IMR-90 (cell line): Measurements from ENCODE around the gene ITPK1. TPM values are rescaled to one million over a fixed set of nuclear protein-coding genes. Genes with fewer than 3 reads are reported as not detected.

Source experiments
- ATAC-seq: fragments of 200-7000 bp; cut with Tn5 transposase; 2 replicates; pipeline ENCODE4 v1.9.1; 2020; ENCODE audit warnings: low read depth, mild to moderate bottlenecking, moderate library complexity
- BruUV-seq: library from RNA; stranded (reverse); fragments of 400-500 nt; replicated peaks from 2 replicates; lab custom pipeline; 2021; lab: Mats Ljungman, UMichigan
- CTCF ChIA-PET: fragments of 300-600 bp; formaldehyde crosslinking; extraction: SDS; loops from one replicate; lab custom pipeline; 2021; ENCODE audit warnings: antibody characterized with exemption; lab: Yijun Ruan, JAX
- POLR2A ChIA-PET: fragments of 300-600 bp; sonication (Branson Sonifier 250); formaldehyde crosslinking; loops from one replicate; lab custom pipeline; 2022; ENCODE audit warnings: antibody characterized with exemption; ENCODE audit not compliant: unreplicated experiment; lab: Charles Lee
- DNase-seq: peaks from one replicate; pipeline ENCODE4 v3.0.0; 2013
- H2AFZ ChIP-seq: replicated peaks from 2 replicates; pipeline ENCODE3; 2013; ENCODE audit warnings: low read length, mild to moderate bottlenecking; ENCODE audit not compliant: poor library complexity
- H2AK5ac ChIP-seq: 2 replicates; pipeline ENCODE4 v1.6.1; 2013; ENCODE audit warnings: low read depth, low read length, inconsistent platforms
- H2AK9ac ChIP-seq: replicated peaks from 2 replicates; pipeline ENCODE3; 2013; ENCODE audit warnings: mild to moderate bottlenecking, low read depth, low read length, moderate library complexity; ENCODE audit not compliant: poor library complexity
- H2BK120ac ChIP-seq: 2 replicates; pipeline ENCODE4 v1.6.1; 2013; ENCODE audit warnings: low read depth, low read length, inconsistent platforms
- H2BK15ac ChIP-seq: 3 replicates; pipeline ENCODE4 v1.6.1; 2013; ENCODE audit warnings: low read depth, low read length, inconsistent platforms
- H2BK20ac ChIP-seq: 2 replicates; pipeline ENCODE4 v1.6.1; 2013; ENCODE audit warnings: low read depth, mild to moderate bottlenecking, inconsistent platforms, low read length, moderate library complexity
- H2BK5ac ChIP-seq: 2 replicates; pipeline ENCODE4 v1.6.1; 2013; ENCODE audit warnings: mild to moderate bottlenecking, low read depth, low read length, inconsistent platforms; ENCODE audit not compliant: poor library complexity, severe bottlenecking
- H3K14ac ChIP-seq: replicated peaks from 2 replicates; pipeline ENCODE4 v1.6.1; 2013; ENCODE audit warnings: low read depth, low read length, inconsistent platforms
- H3K18ac ChIP-seq: 2 replicates; pipeline ENCODE4 v1.6.1; 2013; ENCODE audit warnings: low read depth, low read length, control low read depth
- H3K23ac ChIP-seq: 2 replicates; pipeline ENCODE4 v1.6.1; 2013; ENCODE audit warnings: low read depth, low read length, inconsistent platforms
- H3K27ac ChIP-seq: 2 replicates; pipeline ENCODE4 v1.5.1; 2013; ENCODE audit warnings: mild to moderate bottlenecking, control low read depth, low read length; ENCODE audit not compliant: insufficient read depth
- H3K27me3 ChIP-seq: 2 replicates; pipeline ENCODE4 v1.6.1; 2013; ENCODE audit warnings: low read length; ENCODE audit not compliant: control insufficient read depth, insufficient read depth
- H3K36me3 ChIP-seq: 2 replicates; pipeline ENCODE4 v1.6.1; 2013; ENCODE audit warnings: low read length, mixed read lengths; ENCODE audit not compliant: control insufficient read depth, insufficient read depth
- H3K4ac ChIP-seq: 2 replicates; pipeline ENCODE4 v1.6.1; 2013; ENCODE audit warnings: low read depth, low read length, inconsistent platforms
- H3K4me1 ChIP-seq: 2 replicates; pipeline ENCODE4 v1.6.1; 2013; ENCODE audit warnings: low read length, mixed read lengths; ENCODE audit not compliant: control insufficient read depth, insufficient read depth
- H3K4me2 ChIP-seq: 2 replicates; pipeline ENCODE4 v1.6.1; 2013; ENCODE audit warnings: low read depth, mild to moderate bottlenecking, control low read depth, low read length, moderate library complexity
- H3K4me3 ChIP-seq: 2 replicates; pipeline ENCODE4 v1.5.1; 2013; ENCODE audit warnings: low read depth, mild to moderate bottlenecking, control low read depth, low read length, moderate library complexity; ENCODE audit not compliant: insufficient read depth
- H3K56ac ChIP-seq: 2 replicates; pipeline ENCODE4 v1.6.1; 2013; ENCODE audit warnings: low read length, inconsistent platforms; ENCODE audit not compliant: insufficient read depth; ENCODE audit errors: extremely low read depth
- H3K79me1 ChIP-seq, 2 experiments: 2 replicates each; pipeline ENCODE4 v1.6.1; 2013; ENCODE audit warnings: low read length in 2 of 2, inconsistent platforms in 1 of 2, low read depth in 1 of 2
- H3K9ac ChIP-seq: 2 replicates; pipeline ENCODE4 v1.6.1; 2013; ENCODE audit warnings: low read depth, low read length, control low read depth
- H3K9me1 ChIP-seq: 2 replicates; pipeline ENCODE4 v1.6.1; 2013; ENCODE audit warnings: low read length, inconsistent platforms; ENCODE audit not compliant: insufficient read depth
- H3K9me3 ChIP-seq: 2 replicates; pipeline ENCODE4 v1.6.1; 2013; ENCODE audit warnings: low read length; ENCODE audit not compliant: control insufficient read depth, insufficient read depth
- H4K20me1 ChIP-seq: 2 replicates; pipeline ENCODE4 v1.6.1; 2013; ENCODE audit warnings: low read length, inconsistent platforms; ENCODE audit not compliant: insufficient read depth
- H4K5ac ChIP-seq: 2 replicates; pipeline ENCODE4 v1.6.1; 2013; ENCODE audit warnings: mild to moderate bottlenecking, low read depth, low read length, control low read depth
- H4K8ac ChIP-seq, 2 experiments: 2 replicates each; pipeline ENCODE4 v1.6.1; 2013; ENCODE audit warnings: low read depth in 2 of 2, low read length in 2 of 2, control low read depth in 1 of 2, inconsistent platforms in 1 of 2
- H4K91ac ChIP-seq: 2 replicates; pipeline ENCODE4 v1.6.1; 2013; ENCODE audit warnings: low read depth, low read length, inconsistent platforms; ENCODE audit not compliant: insufficient read depth
- BHLHE40 ChIP-seq: fragments of 150-350 bp; IDR thresholded peaks from 2 replicates; pipeline ENCODE4 v1.6.1; 2016; ENCODE audit warnings: mild to moderate bottlenecking, low read depth, low read length
- FOS ChIP-seq: fragments of 150-350 bp; IDR thresholded peaks from 2 replicates; pipeline ENCODE4 v1.6.1; 2016; ENCODE audit warnings: low read depth, low read length
- MXI1 ChIP-seq: IDR thresholded peaks from 2 replicates; pipeline ENCODE4 v1.6.1; 2012; ENCODE audit warnings: low read depth, mild to moderate bottlenecking, low read length, moderate library complexity, borderline replicate concordance
- POLR2A ChIP-seq: IDR thresholded peaks from 2 replicates; pipeline ENCODE4 v1.6.1; 2012; ENCODE audit warnings: mild to moderate bottlenecking, low read depth, low read length
- RAD21 ChIP-seq: IDR thresholded peaks from 2 replicates; pipeline ENCODE4 v1.6.1; 2012; ENCODE audit warnings: low read length, improper control_type of control experiment
- SMC3 ChIP-seq: fragments of 150-350 bp; IDR thresholded peaks from 2 replicates; pipeline ENCODE4 v1.6.1; 2016; ENCODE audit warnings: low read depth, mild to moderate bottlenecking, antibody characterized with exemption, low read length, moderate library complexity
- WGBS, 2 experiments: methylation state at CpG; one replicate each; pipeline versions ENCODE4 v1.1.5 to v1.1.7; 2013; ENCODE audit warnings: missing lambda C conversion rate in 2 of 2; ENCODE audit not compliant: insufficient read length in 1 of 2; ENCODE audit errors: extremely low coverage in 2 of 2; 5-methylcytosine and 5-hydroxymethylcytosine counted together
- dilution Hi-C: fragments of 300-500 bp; cut with HindIII; formaldehyde crosslinking; loops from one replicate; pipeline ENCODE4 v1.14.3; 2018; ENCODE audit warnings: low sequenced_read_pairs; ENCODE audit not compliant: unreplicated experiment
- in situ Hi-C: fragments of 300-500 bp; cut with MboI; formaldehyde crosslinking; loops from 3 replicates; pipeline ENCODE4 v1.14.3; 2019; ENCODE audit warnings: low sequenced_read_pairs, inconsistent platforms, mixed read lengths
- intact Hi-C: fragments of 100-400 bp; cut with micrococcal nuclease; formaldehyde crosslinking; loops from 2 replicates; pipeline ENCODE4 v1.10.0; 2022
- polyA plus RNA-seq, 3 experiments: library from polyadenylated mRNA; depleted of rRNA; stranded (reverse); fragments of >200 nt; gene quantifications; 2 replicates each; pipeline ENCODE4 v1.2.3, GENCODE V29; 2012; ENCODE audit warnings: low replicate concordance in 1 of 3
- total RNA-seq: library from RNA; depleted of rRNA; stranded (reverse); fragments of >200 nt; gene quantifications from 2 replicates; pipeline ENCODE4 v1.2.3, GENCODE V29; 2012
- TF ChIP-seq, protein P1 (sequence below): fragments of 150-350 bp; IDR thresholded peaks from 2 replicates; pipeline ENCODE4 v1.6.1; 2016; ENCODE audit warnings: low read depth, mild to moderate bottlenecking, low read length, moderate library complexity, borderline replicate concordance

The ITPK1 gene
- total and polyA plus RNA-seq, 2 of the 4 experiments (the other 2 are of a cell fraction) = 21.7 to 26.9 TPM

DNA sequence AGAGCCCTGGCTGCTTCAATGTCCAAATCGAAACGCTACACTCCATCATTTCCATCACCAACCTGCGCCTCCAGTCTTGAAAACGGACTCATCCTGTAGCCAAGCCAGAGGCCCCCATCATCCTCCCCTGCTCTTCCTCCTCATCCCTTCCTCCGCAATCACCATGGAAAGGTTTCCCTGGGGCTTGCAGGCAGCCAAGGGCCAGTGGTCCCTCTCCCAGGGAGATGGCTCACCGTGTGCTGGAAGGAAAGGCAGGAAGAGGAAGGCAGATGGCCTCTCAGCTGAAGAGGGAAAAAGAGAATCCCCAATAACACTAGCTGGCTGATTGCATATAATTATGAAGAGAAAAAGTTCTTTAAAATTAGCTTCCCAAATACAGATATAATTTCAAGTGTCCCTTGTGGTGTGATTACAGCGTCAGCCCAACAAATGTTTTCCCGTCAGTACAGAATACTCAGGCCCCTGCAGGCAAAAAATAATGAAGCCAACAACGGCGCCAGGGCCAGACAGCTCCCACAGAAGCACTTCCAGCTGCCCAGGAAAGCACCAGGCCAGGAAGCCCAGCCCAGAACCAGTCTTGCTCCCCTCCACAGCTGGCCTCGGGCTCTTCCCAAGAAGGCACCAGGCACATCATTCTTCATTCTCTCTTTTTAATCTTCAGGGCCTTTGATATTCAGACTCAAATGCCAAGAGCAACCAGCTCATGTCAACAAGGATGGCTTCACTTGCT is 24.7 kb downstream of the ITPK1 start:
- Histone ChIP-seq H3K36me3 (no peaks in the 10 kb centered on the region), H3K56ac (no peak overlapping the region), H3K9me3 (no peaks in the 10 kb centered on the region), H3K4me3 (no peak overlapping the region), H3K4me1 (peaks cover 3% of the 10 kb centered on the region; the same call in 1 of the 2 replicates), H3K9ac (no peak overlapping the region), H3K4me2 (no peak overlapping the region), H2AK5ac (no peak overlapping the region), H2BK120ac (no peak overlapping the region), H3K4ac (no peak overlapping the region), H2AFZ (no peak overlapping the region), H2BK20ac (no peak overlapping the region), H3K27me3 (no peaks in the 10 kb centered on the region; the same call in 1 of the 2 replicates), H4K5ac (no peak overlapping the region), H3K9me1 (no peaks in the 10 kb centered on the region), H3K27ac (no peak overlapping the region), H3K18ac (no peak overlapping the region), H2AK9ac (no peak overlapping the region), H3K23ac (no peak overlapping the region), H2BK15ac (no peak overlapping the region), H3K79me1 (no peaks in the 10 kb centered on the region), H3K14ac (no peak overlapping the region), H2BK5ac (no peak overlapping the region), H4K20me1 (peaks cover 22% of the 10 kb centered on the region), H4K91ac (no peak overlapping the region), H4K8ac (no peak overlapping the region)
- intact Hi-C loops (no loop called here), in situ Hi-C loops (no loop called here), dilution Hi-C loops (no loop called here)
- TF ChIP-seq, protein P1, sequence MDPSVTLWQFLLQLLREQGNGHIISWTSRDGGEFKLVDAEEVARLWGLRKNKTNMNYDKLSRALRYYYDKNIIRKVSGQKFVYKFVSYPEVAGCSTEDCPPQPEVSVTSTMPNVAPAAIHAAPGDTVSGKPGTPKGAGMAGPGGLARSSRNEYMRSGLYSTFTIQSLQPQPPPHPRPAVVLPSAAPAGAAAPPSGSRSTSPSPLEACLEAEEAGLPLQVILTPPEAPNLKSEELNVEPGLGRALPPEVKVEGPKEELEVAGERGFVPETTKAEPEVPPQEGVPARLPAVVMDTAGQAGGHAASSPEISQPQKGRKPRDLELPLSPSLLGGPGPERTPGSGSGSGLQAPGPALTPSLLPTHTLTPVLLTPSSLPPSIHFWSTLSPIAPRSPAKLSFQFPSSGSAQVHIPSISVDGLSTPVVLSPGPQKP = no peak
- no peak for TF ChIP-seq MXI1
- no peak for TF ChIP-seq POLR2A
- no peak for TF ChIP-seq FOS
- no peak for TF ChIP-seq RAD21
- TF ChIP-seq BHLHE40 = no peak
- no peak for TF ChIP-seq SMC3
- DNase-seq (no peak), ATAC-seq (no peak)
- no TSS peak for BruUV-seq
- WGBS, 2 experiments = 100% methylated on average over 2 of the region's 11 CpGs; no CpG with 5 or more reads in 1 of the 2 experiments
- ChIA-PET POLR2A (no interaction called here), CTCF (no interaction called here)
